Measurements from ENCODE around the gene CSNK1D. TPM values are rescaled to one million over a fixed set of nuclear protein-coding genes. Genes with fewer than 3 reads are reported as not detected.

Gene CSNK1D
- polyA plus RNA-seq, 4 donors: 111 to 148 (median 137) TPM

DNA sequence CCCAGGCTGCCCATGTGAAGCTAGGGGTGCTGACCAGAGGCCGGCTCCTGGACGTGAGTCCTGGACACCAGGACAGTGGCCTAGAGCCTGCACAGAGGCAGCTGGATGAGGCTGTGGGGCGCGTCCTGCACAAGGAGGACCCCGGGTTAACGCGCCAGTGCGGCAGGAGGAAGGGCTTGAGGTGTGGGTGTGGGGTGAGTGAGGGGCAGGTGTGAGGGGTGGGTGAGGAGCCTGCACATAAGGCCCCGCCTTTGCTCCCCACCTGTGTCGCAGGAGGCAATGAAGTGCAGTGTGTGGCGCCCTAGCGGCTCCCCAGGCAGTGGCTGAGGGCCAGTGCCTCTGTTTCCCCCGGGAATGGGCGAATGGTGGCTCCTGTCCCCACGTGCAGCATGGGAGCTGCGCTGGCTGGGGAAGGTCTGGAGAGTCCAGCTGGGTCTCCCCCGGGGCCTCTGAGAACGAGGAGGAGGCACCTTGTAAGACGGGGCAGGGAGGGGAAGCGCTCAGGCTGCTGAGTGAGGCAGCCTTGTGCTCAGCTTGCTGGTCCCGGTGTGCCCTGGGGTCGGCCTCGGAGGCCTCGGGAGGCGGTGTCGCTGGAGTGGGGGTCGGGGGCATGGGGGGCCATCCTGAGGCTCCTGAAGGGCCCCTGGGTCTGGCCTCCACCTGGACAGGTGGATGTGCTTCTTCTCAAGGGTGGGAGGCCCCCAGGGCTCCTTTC, 40.7 kb upstream of the CSNK1D start:
- WGBS, 3 donors: 75 to 81% (median 77%) methylated on average over 25 to 27 of the region's 27 CpGs
- FAIRE-seq (no peak), DNase-seq (no peak)
- Histone ChIP-seq H3K4me1 (ENCODE audit: control insufficient read depth in 3 of 3, insufficient read depth in 2 of 3, low read depth in 1 of 3, low read length in 2 of 3) (peaks cover 0 to 37% (median 4%) of the 10 kb centered on the region in 3 donors), H3K27ac (ENCODE audit: low read depth in 1 of 3, low read length in 2 of 3) (no peak overlapping the region), H3K27me3 (ENCODE audit: control insufficient read depth in 3 of 3, insufficient read depth in 3 of 3, low read length in 3 of 3) (peaks cover 0 to 3% (median 0%) of the 10 kb centered on the region in 3 donors), H3K36me3 (ENCODE audit: control insufficient read depth in 3 of 3, insufficient read depth in 2 of 3, low read depth in 1 of 3, low read length in 3 of 3) (peaks cover 0 to 3% (median 0%) of the 10 kb centered on the region in 3 donors), H3K4me3 (ENCODE audit: low read depth in 1 of 3, low read length in 3 of 3) (no peak overlapping the region), H3K9me3 (ENCODE audit: control insufficient read depth in 2 of 2, insufficient read depth in 1 of 2, low read depth in 1 of 2, low read length in 1 of 2) (peaks cover 0 to under 1% of the 10 kb centered on the region in 2 donors)

- peaks cover 0 to 3% (median 0%) of the 10 kb centered on the region in 3 donors for H3K36me3 ChIP-seq (ENCODE audit: control insufficient read depth in 3 of 3, insufficient read depth in 2 of 3, low read depth in 1 of 3, low read length in 3 of 3)
- no peak overlapping the region for H3K27ac ChIP-seq (ENCODE audit: low read depth in 1 of 3, low read length in 2 of 3)
- H3K4me1 ChIP-seq (ENCODE audit: control insufficient read depth in 3 of 3, insufficient read depth in 2 of 3, low read depth in 1 of 3, low read length in 2 of 3): peaks cover 0 to 39% (median 4%) of the 10 kb centered on the region in 3 donors
- FAIRE-seq: no peak
- peaks cover 0 to 5% of the 10 kb centered on the region in 2 donors for H3K9me3 ChIP-seq (ENCODE audit: control insufficient read depth in 2 of 2, insufficient read depth in 1 of 2, low read depth in 1 of 2, low read length in 1 of 2)
- H3K4me3 ChIP-seq (ENCODE audit: low read depth in 1 of 3, low read length in 3 of 3): no peak overlapping the region
- DNase-seq: no peak
- H3K27me3 ChIP-seq (ENCODE audit: control insufficient read depth in 3 of 3, insufficient read depth in 3 of 3, low read length in 3 of 3): peaks cover 0 to 3% (median 0%) of the 10 kb centered on the region in 3 donors
- WGBS, 3 donors: 84 to 87% (median 87%) methylated on average over 27 to 28 of the region's 28 CpGs
These were observed 39.9 kb upstream of the CSNK1D start for GRCh38 chr17:82313195-82314011.

DNA sequence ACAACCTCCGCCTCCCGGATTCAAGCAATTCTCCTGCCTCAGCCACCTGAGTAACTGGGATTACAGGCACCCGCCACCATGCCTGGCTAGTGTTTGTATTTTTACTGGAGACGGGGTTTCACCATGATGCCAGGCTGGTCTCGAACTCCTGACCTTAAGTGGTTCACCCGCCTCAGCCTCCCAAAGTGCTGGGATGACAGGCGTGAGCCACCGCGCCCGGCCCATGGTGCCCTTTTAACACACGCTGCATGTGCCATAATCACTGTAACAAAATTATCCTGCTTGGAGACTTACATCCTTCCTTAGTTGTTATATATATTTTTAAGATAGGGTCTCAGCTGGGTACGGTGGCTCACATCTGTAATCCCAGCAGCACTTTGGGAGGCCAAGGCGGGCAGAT, 38.5 kb upstream of the CSNK1D start:
- no peak for DNase-seq
- whole genome bisulfite sequencing, 3 donors: 86 to 93% (median 92%) methylated on average over 13 of the region's 13 CpGs
- H3K27ac ChIP-seq (ENCODE audit: low read depth in 1 of 3, low read length in 2 of 3): no peak overlapping the region
- H3K27me3 ChIP-seq (ENCODE audit: control insufficient read depth in 3 of 3, insufficient read depth in 3 of 3, low read length in 3 of 3): peaks cover 0 to 3% (median 0%) of the 10 kb centered on the region in 3 donors
- peaks cover 0 to 31% (median 4%) of the 10 kb centered on the region in 3 donors for H3K4me1 ChIP-seq (ENCODE audit: control insufficient read depth in 3 of 3, insufficient read depth in 2 of 3, low read depth in 1 of 3, low read length in 2 of 3)
- peaks cover 0 to 3% (median 0%) of the 10 kb centered on the region in 3 donors for H3K36me3 ChIP-seq (ENCODE audit: control insufficient read depth in 3 of 3, insufficient read depth in 2 of 3, low read depth in 1 of 3, low read length in 3 of 3)
- H3K9me3 ChIP-seq (ENCODE audit: control insufficient read depth in 2 of 2, insufficient read depth in 1 of 2, low read depth in 1 of 2, low read length in 1 of 2): peaks cover 0 to 9% of the 10 kb centered on the region in 2 donors
- FAIRE-seq: no peak
- H3K4me3 ChIP-seq (ENCODE audit: low read depth in 1 of 3, low read length in 3 of 3): no peak overlapping the region

DNA sequence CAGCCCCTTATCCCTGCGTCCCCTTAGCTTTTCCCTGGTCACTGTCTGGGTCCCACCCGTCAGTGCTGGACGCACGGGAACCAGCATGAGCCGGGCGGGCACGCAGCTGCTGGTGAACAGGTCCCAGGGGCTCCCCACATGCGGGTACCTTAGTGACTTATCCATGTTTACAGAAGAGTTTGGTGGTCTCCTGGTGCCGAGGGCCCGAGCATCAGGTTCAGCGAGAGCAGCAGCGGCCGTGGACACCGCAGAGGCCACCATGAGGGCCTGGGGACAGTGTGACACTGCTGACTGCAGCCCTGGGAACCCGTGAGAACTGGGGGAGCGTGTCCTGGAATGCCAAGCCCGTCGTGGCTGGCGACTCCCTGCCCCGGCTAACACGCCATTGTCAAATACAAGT, 37.4 kb upstream of the CSNK1D start:
- WGBS, 3 donors: 86 to 88% (median 88%) methylated on average over 20 to 21 of the region's 21 CpGs
- DNase-seq (no peak), FAIRE-seq (no peak)
- peaks cover 0 to 26% (median 4%) of the 10 kb centered on the region in 3 donors for H3K4me1 ChIP-seq (ENCODE audit: control insufficient read depth in 3 of 3, insufficient read depth in 2 of 3, low read depth in 1 of 3, low read length in 2 of 3)
- peaks cover 0 to 3% (median 0%) of the 10 kb centered on the region in 3 donors for H3K36me3 ChIP-seq (ENCODE audit: control insufficient read depth in 3 of 3, insufficient read depth in 2 of 3, low read depth in 1 of 3, low read length in 3 of 3)
- peaks cover 0 to 9% of the 10 kb centered on the region in 2 donors for H3K9me3 ChIP-seq (ENCODE audit: control insufficient read depth in 2 of 2, insufficient read depth in 1 of 2, low read depth in 1 of 2, low read length in 1 of 2)
- no peak overlapping the region for H3K27ac ChIP-seq (ENCODE audit: low read depth in 1 of 3, low read length in 2 of 3)
- no peaks in the 10 kb centered on the region for H3K27me3 ChIP-seq (ENCODE audit: control insufficient read depth in 3 of 3, insufficient read depth in 3 of 3, low read length in 3 of 3)
- H3K4me3 ChIP-seq (ENCODE audit: low read depth in 1 of 3, low read length in 3 of 3): no peak overlapping the region

- Histone ChIP-seq H3K27me3 (ENCODE audit: control insufficient read depth in 3 of 3, insufficient read depth in 3 of 3, low read length in 3 of 3) (no peaks in the 10 kb centered on the region), H3K4me3 (ENCODE audit: low read depth in 1 of 3, low read length in 3 of 3) (no peak overlapping the region), H3K9me3 (ENCODE audit: control insufficient read depth in 2 of 2, insufficient read depth in 1 of 2, low read depth in 1 of 2, low read length in 1 of 2) (peaks cover 0 to 9% of the 10 kb centered on the region in 2 donors), H3K27ac (ENCODE audit: low read depth in 1 of 3, low read length in 2 of 3) (peak overlapping the region; percentile 27 to 67 (median 34)), H3K4me1 (ENCODE audit: control insufficient read depth in 3 of 3, insufficient read depth in 2 of 3, low read depth in 1 of 3, low read length in 2 of 3) (peaks cover 0 to 30% (median 4%) of the 10 kb centered on the region in 3 donors), H3K36me3 (ENCODE audit: control insufficient read depth in 3 of 3, insufficient read depth in 2 of 3, low read depth in 1 of 3, low read length in 3 of 3) (peaks cover 0 to 3% (median 0%) of the 10 kb centered on the region in 3 donors)
- FAIRE-seq: no peak
- DNase-seq: peak; percentile 91 to 92
- WGBS, 3 donors: 42 to 70% (median 51%) methylated on average over 27 of the region's 27 CpGs
These were observed 36.4 kb upstream of the CSNK1D start for GRCh38 chr17:82309656-82310570.

- 75 to 94% (median 78%) methylated on average over 20 of the region's 20 CpGs for WGBS, 3 donors
- Histone ChIP-seq H3K4me1 (ENCODE audit: control insufficient read depth in 3 of 3, insufficient read depth in 2 of 3, low read depth in 1 of 3, low read length in 2 of 3) (peaks cover 0 to 56% (median 4%) of the 10 kb centered on the region in 3 donors), H3K36me3 (ENCODE audit: control insufficient read depth in 3 of 3, insufficient read depth in 2 of 3, low read depth in 1 of 3, low read length in 3 of 3) (peaks cover 0 to 1% (median 0%) of the 10 kb centered on the region in 3 donors), H3K9me3 (ENCODE audit: control insufficient read depth in 2 of 2, insufficient read depth in 1 of 2, low read depth in 1 of 2, low read length in 1 of 2) (peaks cover 0 to 9% of the 10 kb centered on the region in 2 donors), H3K27me3 (ENCODE audit: control insufficient read depth in 3 of 3, insufficient read depth in 3 of 3, low read length in 3 of 3) (no peaks in the 10 kb centered on the region), H3K4me3 (ENCODE audit: low read depth in 1 of 3, low read length in 3 of 3) (no peak overlapping the region), H3K27ac (ENCODE audit: low read depth in 1 of 3, low read length in 2 of 3) (peak overlapping the region in 1 of 3 donors; percentile 28)
- DNase-seq (no peak), FAIRE-seq (no peak)
These were observed 32.3 kb upstream of the CSNK1D start for GRCh38 chr17:82305727-82306300.

DNA sequence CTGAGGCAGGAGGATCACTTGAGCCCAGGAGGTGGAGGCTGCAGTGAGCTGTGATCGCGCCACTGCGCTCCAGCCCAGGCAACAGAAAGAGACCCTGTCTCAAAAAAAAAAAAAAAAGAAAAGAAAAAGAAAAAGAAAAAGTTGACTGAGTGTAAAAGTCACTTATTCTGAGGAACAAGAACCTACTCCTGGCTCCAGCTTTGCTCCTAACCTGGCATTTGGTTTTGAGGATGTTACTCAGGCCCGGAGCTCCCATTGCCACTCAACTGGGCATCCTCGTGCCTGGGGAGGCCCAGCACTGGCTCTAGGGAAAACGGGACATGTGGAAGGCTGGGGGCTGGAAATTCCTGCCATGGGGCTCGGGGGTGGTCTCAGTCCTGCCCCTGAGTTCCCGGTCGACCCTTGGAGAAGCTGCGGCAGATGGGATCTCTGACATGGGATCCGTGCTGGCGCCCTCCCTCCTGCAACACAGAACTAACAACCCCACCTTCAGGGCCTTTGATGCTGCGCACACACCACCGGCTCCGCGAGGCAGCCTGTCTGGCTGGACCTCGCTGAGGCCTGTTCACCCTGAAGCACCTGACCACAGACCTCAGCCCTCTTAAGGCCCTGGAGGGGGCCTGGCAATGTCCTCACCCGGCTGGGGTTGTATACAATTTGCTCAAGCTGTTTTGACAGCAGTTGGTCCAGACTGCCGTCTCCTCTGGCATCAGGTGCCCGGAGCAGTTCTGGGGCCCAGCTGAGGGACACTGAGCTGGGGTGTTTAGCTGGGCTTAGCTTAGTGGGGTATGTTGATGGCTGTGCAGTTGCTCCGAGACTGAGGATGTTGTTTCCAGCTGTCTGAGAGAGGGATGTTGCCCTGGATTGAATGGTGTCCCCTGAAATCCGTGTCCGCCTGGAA, 31.6 kb upstream of the CSNK1D start:
- peaks cover 0 to 49% (median 0%) of the 10 kb centered on the region in 3 donors for H3K4me1 ChIP-seq (ENCODE audit: control insufficient read depth in 3 of 3, insufficient read depth in 2 of 3, low read depth in 1 of 3, low read length in 2 of 3)
- peak overlapping the region in 2 of 3 donors; percentile 28 to 73 for H3K27ac ChIP-seq (ENCODE audit: low read depth in 1 of 3, low read length in 2 of 3)
- peaks cover 0 to 9% of the 10 kb centered on the region in 2 donors for H3K9me3 ChIP-seq (ENCODE audit: control insufficient read depth in 2 of 2, insufficient read depth in 1 of 2, low read depth in 1 of 2, low read length in 1 of 2)
- H3K4me3 ChIP-seq (ENCODE audit: low read depth in 1 of 3, low read length in 3 of 3): no peak overlapping the region
- FAIRE-seq (no peak), DNase-seq (no peak)
- WGBS, 3 donors: 80 to 92% (median 88%) methylated on average over 23 of the region's 23 CpGs
- H3K36me3 ChIP-seq (ENCODE audit: control insufficient read depth in 3 of 3, insufficient read depth in 2 of 3, low read depth in 1 of 3, low read length in 3 of 3): no peaks in the 10 kb centered on the region
- no peaks in the 10 kb centered on the region for H3K27me3 ChIP-seq (ENCODE audit: control insufficient read depth in 3 of 3, insufficient read depth in 3 of 3, low read length in 3 of 3)
